ENCODE data around the gene NFATC1. TPM values are rescaled to one million over a fixed set of nuclear protein-coding genes. Genes with fewer than 3 reads are reported as not detected.

The NFATC1 gene
- total RNA-seq, 1 donor from 2014 or later, result 7.1 TPM

GRCh38 chr18:79432376-79433120, 36.8 kb downstream of the NFATC1 start:
- H3K9me3 Mint-ChIP-seq (ENCODE audit: low read depth), result no peaks in the 10 kb centered on the region
- no peak overlapping the region for H3K4me3 Mint-ChIP-seq (ENCODE audit: unreplicated experiment)
- no peak for DNase-seq (ENCODE audit: low spot score)
- no peaks in the 10 kb centered on the region for H3K4me1 Mint-ChIP-seq (ENCODE audit: low read depth)
- H3K27ac Mint-ChIP-seq (ENCODE audit: unreplicated experiment), result no peak overlapping the region
- H3K36me3 Mint-ChIP-seq (ENCODE audit: low read depth), result no peaks in the 10 kb centered on the region
- TF ChIP-seq CTCF (IDR thresholded peaks at IDR 0.05), result no peak
- H3K27me3 Mint-ChIP-seq (ENCODE audit: low read depth), result no peaks in the 10 kb centered on the region

- no peak overlapping the region for H3K4me3 Mint-ChIP-seq (ENCODE audit: unreplicated experiment)
- no peaks in the 10 kb centered on the region for H3K4me1 Mint-ChIP-seq (ENCODE audit: low read depth)
- H3K27me3 Mint-ChIP-seq (ENCODE audit: low read depth), result no peaks in the 10 kb centered on the region
- no peaks in the 10 kb centered on the region for H3K36me3 Mint-ChIP-seq (ENCODE audit: low read depth)
- no peak overlapping the region for H3K27ac Mint-ChIP-seq (ENCODE audit: unreplicated experiment)
- no peak for TF ChIP-seq CTCF (IDR thresholded peaks at IDR 0.05)
- no peaks in the 10 kb centered on the region for H3K9me3 Mint-ChIP-seq (ENCODE audit: low read depth)
- DNase-seq (ENCODE audit: low spot score), result no peak
Measured at GRCh38 chr18:79433431-79433830, 37.7 kb downstream of the NFATC1 start.

- H3K36me3 Mint-ChIP-seq (ENCODE audit: low read depth), result no peaks in the 10 kb centered on the region
- no peaks in the 10 kb centered on the region for H3K9me3 Mint-ChIP-seq (ENCODE audit: low read depth)
- H3K4me3 Mint-ChIP-seq (ENCODE audit: unreplicated experiment), result no peak overlapping the region
- DNase-seq (ENCODE audit: low spot score), result no peak
- no peak for TF ChIP-seq CTCF (IDR thresholded peaks at IDR 0.05)
- no peaks in the 10 kb centered on the region for H3K27me3 Mint-ChIP-seq (ENCODE audit: low read depth)
- H3K4me1 Mint-ChIP-seq (ENCODE audit: low read depth), result no peaks in the 10 kb centered on the region
- no peak overlapping the region for H3K27ac Mint-ChIP-seq (ENCODE audit: unreplicated experiment)
Measured at GRCh38 chr18:79434607-79435401, 39.1 kb downstream of the NFATC1 start.

- no peak overlapping the region for H3K27ac Mint-ChIP-seq (ENCODE audit: unreplicated experiment)
Measured at GRCh38 chr18:79436556-79437275, 41.0 kb downstream of the NFATC1 start.

More at GRCh38 chr18:79436556-79437275, 41.0 kb downstream of the NFATC1 start:
- no peak for TF ChIP-seq CTCF (IDR thresholded peaks at IDR 0.05)
- Mint-ChIP-seq H3K27me3 (ENCODE audit: low read depth) (no peaks in the 10 kb centered on the region), H3K4me3 (ENCODE audit: unreplicated experiment) (no peak overlapping the region), H3K36me3 (ENCODE audit: low read depth) (peaks cover 1% of the 10 kb centered on the region), H3K9me3 (ENCODE audit: low read depth) (no peaks in the 10 kb centered on the region), H3K4me1 (ENCODE audit: low read depth) (no peaks in the 10 kb centered on the region)
- no peak for DNase-seq (ENCODE audit: low spot score)

Measured in chondrocyte (in vitro differentiated cells).